WTC11 (cell line): ENCODE data around the gene EMX2. TPM values are rescaled to one million over a fixed set of nuclear protein-coding genes. Genes with fewer than 3 reads are reported as not detected.
A peak's percentile ranks its signal among the peaks of the same experiment; 100 is the strongest.

Source experiments
- AR ChIP-seq: fragments of 250-450 bp; sonication (Bioruptor Pico); IDR thresholded peaks from 2 replicates; pipeline ENCODE4 v1.9.0; 2021; ENCODE audit warnings: mild to moderate bottlenecking
- ATF6 ChIP-seq: sonication (generic); formaldehyde crosslinking; IDR thresholded peaks from 2 replicates; pipeline ENCODE4 v1.8.1; 2023; ENCODE audit warnings: mild to moderate bottlenecking, missing genetic modification reagents
- CBFB ChIP-seq: sonication (generic); formaldehyde crosslinking; IDR thresholded peaks from 2 replicates; pipeline ENCODE4 v1.8.1; 2022; ENCODE audit warnings: mild to moderate bottlenecking, low read depth, missing genetic modification reagents
- CREB1 ChIP-seq: sonication (generic); formaldehyde crosslinking; IDR thresholded peaks from 2 replicates; pipeline ENCODE4 v1.8.0; 2023; ENCODE audit warnings: mild to moderate bottlenecking, missing genetic modification reagents
- CREM ChIP-seq: sonication (generic); formaldehyde crosslinking; IDR thresholded peaks from 2 replicates; pipeline ENCODE4 v1.8.1; 2022; ENCODE audit warnings: mild to moderate bottlenecking, missing genetic modification reagents, moderate library complexity
- E2F1 ChIP-seq: sonication (generic); formaldehyde crosslinking; IDR thresholded peaks from 2 replicates; pipeline ENCODE4 v1.8.0; 2022; ENCODE audit warnings: mild to moderate bottlenecking, missing genetic modification reagents
- ELF4 ChIP-seq: sonication (generic); formaldehyde crosslinking; IDR thresholded peaks from 2 replicates; pipeline ENCODE4 v1.8.1; 2022; ENCODE audit warnings: low read depth, mild to moderate bottlenecking, moderate library complexity, missing genetic modification reagents
- EMX1 ChIP-seq: fragments of 250-450 bp; sonication (Bioruptor Pico); IDR thresholded peaks from 2 replicates; pipeline ENCODE4 v1.8.0; 2021; ENCODE audit warnings: mild to moderate bottlenecking
- ETV6 ChIP-seq: sonication (generic); formaldehyde crosslinking; IDR thresholded peaks from 2 replicates; pipeline ENCODE4 v1.8.1; 2022; ENCODE audit warnings: mild to moderate bottlenecking, missing genetic modification reagents
- FOXP1 ChIP-seq: sonication (generic); formaldehyde crosslinking; IDR thresholded peaks from 2 replicates; pipeline ENCODE4 v1.8.0; 2022; ENCODE audit warnings: missing genetic modification reagents, mild to moderate bottlenecking, moderate library complexity, borderline replicate concordance
- IRF1 ChIP-seq: sonication (generic); formaldehyde crosslinking; IDR thresholded peaks from 2 replicates; pipeline ENCODE4 v1.8.0; 2023; ENCODE audit warnings: missing genetic modification reagents
- IRF2 ChIP-seq: sonication (generic); formaldehyde crosslinking; IDR thresholded peaks from 2 replicates; pipeline ENCODE4 v1.8.0; 2022; ENCODE audit warnings: low read depth, missing genetic modification reagents, borderline replicate concordance
- JAZF1 ChIP-seq: fragments of 250-450 bp; sonication (Bioruptor Pico); IDR thresholded peaks from 2 replicates; pipeline ENCODE4 v1.9.0; 2021; ENCODE audit warnings: moderate library complexity, mild to moderate bottlenecking, inconsistent platforms
- KAT7 ChIP-seq: sonication (generic); formaldehyde crosslinking; IDR thresholded peaks from 2 replicates; pipeline ENCODE4 v1.8.1; 2023; ENCODE audit warnings: missing genetic modification reagents, mild to moderate bottlenecking, borderline replicate concordance
- NR1H2 ChIP-seq: sonication (generic); formaldehyde crosslinking; IDR thresholded peaks from 2 replicates; pipeline ENCODE4 v1.9.0; 2021; ENCODE audit warnings: mild to moderate bottlenecking, moderate library complexity, missing genetic modification reagents
- NR2C2 ChIP-seq: sonication (generic); formaldehyde crosslinking; IDR thresholded peaks from 2 replicates; pipeline ENCODE4 v1.8.0; 2022; ENCODE audit warnings: mild to moderate bottlenecking, missing genetic modification reagents
- OVOL2 ChIP-seq: fragments of 250-450 bp; sonication (Bioruptor Pico); IDR thresholded peaks from 2 replicates; pipeline ENCODE4 v1.9.0; 2021; ENCODE audit warnings: mild to moderate bottlenecking, borderline replicate concordance
- STAT6 ChIP-seq: sonication (generic); formaldehyde crosslinking; conservative IDR thresholded peaks from 2 replicates; pipeline ENCODE4 v1.8.1; 2023; ENCODE audit warnings: mild to moderate bottlenecking, low read depth, missing genetic modification reagents, moderate library complexity
- ZNF121 ChIP-seq: sonication (generic); formaldehyde crosslinking; IDR thresholded peaks from 2 replicates; pipeline ENCODE4 v1.8.0; 2023; ENCODE audit warnings: missing genetic modification reagents
- ZNF232 ChIP-seq: sonication (generic); formaldehyde crosslinking; IDR thresholded peaks from 2 replicates; pipeline ENCODE4 v1.8.0; 2022; ENCODE audit warnings: mild to moderate bottlenecking, missing genetic modification reagents
- ZNF423 ChIP-seq: fragments of 250-450 bp; sonication (Bioruptor Pico); IDR thresholded peaks from 2 replicates; pipeline ENCODE4 v2.1.2; 2022; ENCODE audit warnings: mild to moderate bottlenecking, moderate library complexity
- ZNF671 ChIP-seq: fragments of 250-450 bp; sonication (Bioruptor Pico); IDR thresholded peaks from 2 replicates; pipeline ENCODE4 v1.8.0; 2021; ENCODE audit warnings: mild to moderate bottlenecking
- total RNA-seq: library from RNA; stranded (reverse); gene quantifications from 3 replicates; pipeline ENCODE4 v1.2.3, GENCODE V29; 2021
- TF ChIP-seq, protein P1 (sequence below): sonication (generic); formaldehyde crosslinking; conservative IDR thresholded peaks from 2 replicates; pipeline ENCODE4 v1.8.1; 2022; ENCODE audit warnings: mild to moderate bottlenecking, missing genetic modification reagents
- TF ChIP-seq, protein P2 (sequence below): sonication (generic); formaldehyde crosslinking; IDR thresholded peaks from 2 replicates; pipeline ENCODE4 v1.8.1; 2023; ENCODE audit warnings: mild to moderate bottlenecking, missing genetic modification reagents
- TF ChIP-seq, protein P3 (sequence below): sonication (generic); formaldehyde crosslinking; IDR thresholded peaks from 2 replicates; pipeline ENCODE4 v1.8.1; 2022; ENCODE audit warnings: mild to moderate bottlenecking, moderate library complexity, missing genetic modification reagents
- TF ChIP-seq, protein P4 (sequence below): fragments of 200-600 bp; IDR thresholded peaks from 2 replicates; pipeline ENCODE4 v1.8.0; 2022; ENCODE audit warnings: antibody characterized with exemption

Gene EMX2
- total RNA-seq, 1 experiment from 2014 or later: not detected

- TF ChIP-seq ZNF671: no peak
- peak; percentile 73; the same call in 1 of the 2 replicates for TF ChIP-seq FOXP1 (CRISPR knock-in tag)
- no peak for TF ChIP-seq IRF2 (CRISPR knock-in tag)
- no peak for TF ChIP-seq EMX1 (CRISPR knock-in tag)
- TF ChIP-seq, protein P1, sequence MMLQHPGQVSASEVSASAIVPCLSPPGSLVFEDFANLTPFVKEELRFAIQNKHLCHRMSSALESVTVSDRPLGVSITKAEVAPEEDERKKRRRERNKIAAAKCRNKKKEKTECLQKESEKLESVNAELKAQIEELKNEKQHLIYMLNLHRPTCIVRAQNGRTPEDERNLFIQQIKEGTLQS (CRISPR knock-in tag): no peak
- no peak for TF ChIP-seq NR2C2 (CRISPR knock-in tag)
- 0 out of 2 replicates have a peak, but pooled peaks have one; percentile 41 for TF ChIP-seq ZNF232
- TF ChIP-seq AR (CRISPR knock-in tag): no peak
- TF ChIP-seq ZNF423 (CRISPR knock-in tag): no peak
- no peak for TF ChIP-seq KAT7 (CRISPR knock-in tag)
- TF ChIP-seq ETV6: peak; percentile 50; the same call in 1 of the 2 replicates
- TF ChIP-seq STAT6 (CRISPR knock-in tag): no peak
- no peak for TF ChIP-seq NR1H2 (CRISPR knock-in tag)
- TF ChIP-seq, protein P2, sequence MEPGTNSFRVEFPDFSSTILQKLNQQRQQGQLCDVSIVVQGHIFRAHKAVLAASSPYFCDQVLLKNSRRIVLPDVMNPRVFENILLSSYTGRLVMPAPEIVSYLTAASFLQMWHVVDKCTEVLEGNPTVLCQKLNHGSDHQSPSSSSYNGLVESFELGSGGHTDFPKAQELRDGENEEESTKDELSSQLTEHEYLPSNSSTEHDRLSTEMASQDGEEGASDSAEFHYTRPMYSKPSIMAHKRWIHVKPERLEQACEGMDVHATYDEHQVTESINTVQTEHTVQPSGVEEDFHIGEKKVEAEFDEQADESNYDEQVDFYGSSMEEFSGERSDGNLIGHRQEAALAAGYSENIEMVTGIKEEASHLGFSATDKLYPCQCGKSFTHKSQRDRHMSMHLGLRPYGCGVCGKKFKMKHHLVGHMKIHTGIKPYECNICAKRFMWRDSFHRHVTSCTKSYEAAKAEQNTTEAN (CRISPR knock-in tag): peak; percentile 81
- TF ChIP-seq ZNF121 (CRISPR knock-in tag): no peak
- no peak for TF ChIP-seq OVOL2
- TF ChIP-seq CREB1 (CRISPR knock-in tag): 0 out of 2 replicates have a peak, but pooled peaks have one; percentile 43
- peak; percentile 60; the same call in 1 of the 2 replicates for TF ChIP-seq E2F1
- TF ChIP-seq, protein P3, sequence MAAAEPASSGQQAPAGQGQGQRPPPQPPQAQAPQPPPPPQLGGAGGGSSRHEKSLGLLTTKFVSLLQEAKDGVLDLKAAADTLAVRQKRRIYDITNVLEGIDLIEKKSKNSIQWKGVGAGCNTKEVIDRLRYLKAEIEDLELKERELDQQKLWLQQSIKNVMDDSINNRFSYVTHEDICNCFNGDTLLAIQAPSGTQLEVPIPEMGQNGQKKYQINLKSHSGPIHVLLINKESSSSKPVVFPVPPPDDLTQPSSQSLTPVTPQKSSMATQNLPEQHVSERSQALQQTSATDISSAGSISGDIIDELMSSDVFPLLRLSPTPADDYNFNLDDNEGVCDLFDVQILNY (CRISPR knock-in tag): no peak
- TF ChIP-seq JAZF1 (CRISPR knock-in tag): no peak
- TF ChIP-seq ELF4: no peak
- no peak for TF ChIP-seq CBFB (CRISPR knock-in tag)
- TF ChIP-seq CREM (CRISPR knock-in tag): 0 out of 2 replicates have a peak, but pooled peaks have one; percentile 36
- TF ChIP-seq, protein P4, sequence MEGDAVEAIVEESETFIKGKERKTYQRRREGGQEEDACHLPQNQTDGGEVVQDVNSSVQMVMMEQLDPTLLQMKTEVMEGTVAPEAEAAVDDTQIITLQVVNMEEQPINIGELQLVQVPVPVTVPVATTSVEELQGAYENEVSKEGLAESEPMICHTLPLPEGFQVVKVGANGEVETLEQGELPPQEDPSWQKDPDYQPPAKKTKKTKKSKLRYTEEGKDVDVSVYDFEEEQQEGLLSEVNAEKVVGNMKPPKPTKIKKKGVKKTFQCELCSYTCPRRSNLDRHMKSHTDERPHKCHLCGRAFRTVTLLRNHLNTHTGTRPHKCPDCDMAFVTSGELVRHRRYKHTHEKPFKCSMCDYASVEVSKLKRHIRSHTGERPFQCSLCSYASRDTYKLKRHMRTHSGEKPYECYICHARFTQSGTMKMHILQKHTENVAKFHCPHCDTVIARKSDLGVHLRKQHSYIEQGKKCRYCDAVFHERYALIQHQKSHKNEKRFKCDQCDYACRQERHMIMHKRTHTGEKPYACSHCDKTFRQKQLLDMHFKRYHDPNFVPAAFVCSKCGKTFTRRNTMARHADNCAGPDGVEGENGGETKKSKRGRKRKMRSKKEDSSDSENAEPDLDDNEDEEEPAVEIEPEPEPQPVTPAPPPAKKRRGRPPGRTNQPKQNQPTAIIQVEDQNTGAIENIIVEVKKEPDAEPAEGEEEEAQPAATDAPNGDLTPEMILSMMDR: no peak
- TF ChIP-seq ATF6 (CRISPR knock-in tag): no peak
- TF ChIP-seq IRF1 (CRISPR knock-in tag): 0 out of 2 replicates have a peak, but pooled peaks have one; percentile 27
Measured at GRCh38 chr10:117553142-117553814, 10.7 kb downstream of the EMX2 start (continued).
